HepG2 (cell line): ENCODE measurements around the gene PTPRF. TPM values are rescaled to one million over a fixed set of nuclear protein-coding genes. Genes with fewer than 3 reads are reported as not detected.

ENCODE experiments used
- ATAC-seq: fragments of 200-7000 bp; cut with Tn5 transposase; 3 replicates; pipeline ENCODE4 v1.9.1; 2020; ENCODE audit warnings: mild to moderate bottlenecking, moderate library complexity
- BruUV-seq: library from RNA; stranded (reverse); fragments of 400-500 nt; replicated peaks from 2 replicates; lab custom pipeline; 2021; lab: Mats Ljungman, UMichigan
- CTCF ChIA-PET: fragments of 300-600 bp; formaldehyde crosslinking; extraction: SDS; loops from one replicate; lab custom pipeline; 2021; ENCODE audit warnings: low total read pairs, inconsistent platforms, low intra/inter-chr PET ratio; lab: Yijun Ruan, JAX
- POLR2A ChIA-PET: fragments of 350-600 bp; sonication (Branson Sonifier 250); formaldehyde crosslinking; loops from one replicate; lab custom pipeline; 2020; ENCODE audit warnings: antibody characterized with exemption, inconsistent platforms; lab: Yijun Ruan, JAX
- DNase-seq: peaks from one replicate; pipeline ENCODE4 v3.0.0-alpha.2; 2015; ENCODE audit warnings: low spot score
- FAIRE-seq: peaks from 3 replicates; lab custom pipeline; 2011; peaks lifted over from hg19 to GRCh38; lab: Jason Lieb, UNC
- H2AFZ ChIP-seq: one replicate; pipeline ENCODE4 v1.6.1; 2011; ENCODE audit warnings: low read length, inconsistent platforms
- H3K27ac ChIP-seq: fragments of 300-600 bp; 3 replicates; pipeline ENCODE4 v1.8.0; 2011; ENCODE audit warnings: mixed run types, mild to moderate bottlenecking, mixed read lengths, low read length, inconsistent platforms; ENCODE audit not compliant: insufficient read depth; ENCODE audit errors: extremely low read length
- H3K27me3 ChIP-seq, 2 experiments: fragments of 200-600 bp in 1 of 2; 2 replicates in 1 of 2; 3 replicates in 1 of 2; pipeline versions ENCODE4 v1.6.0 to v1.8.0; 2011; ENCODE audit warnings: low read length in 2 of 2, mild to moderate bottlenecking in 2 of 2, moderate library complexity in 2 of 2, inconsistent platforms in 1 of 2; ENCODE audit not compliant: insufficient read depth in 2 of 2, control insufficient read depth in 1 of 2
- H3K36me3 ChIP-seq, 2 experiments: fragments of 200-600 bp in 1 of 2; replicated peaks in 1 of 2; 2 replicates in 1 of 2; 3 replicates in 1 of 2; pipeline versions ENCODE4 v1.5.1 to v1.8.0; 2011; ENCODE audit warnings: low read length in 2 of 2, inconsistent platforms in 1 of 2; ENCODE audit not compliant: insufficient read depth in 2 of 2, control insufficient read depth in 1 of 2
- H3K4me1 ChIP-seq: 2 replicates; pipeline ENCODE4 v1.5.1; 2012; ENCODE audit warnings: low read length, inconsistent platforms; ENCODE audit not compliant: insufficient read depth
- H3K4me2 ChIP-seq: 2 replicates; pipeline ENCODE4 v1.6.0; 2011; ENCODE audit warnings: low read depth, low read length, inconsistent platforms
- H3K4me3 ChIP-seq, 3 experiments: fragments of 200-600 bp in 1 of 3; sonication (generic), shearing (Covaris generic) in 1 of 3; replicated peaks in 1 of 3; 2 replicates each; pipeline ENCODE4 v1.5.1; 2011 to 2016; ENCODE audit warnings: low read length in 3 of 3, inconsistent platforms in 2 of 3, low read depth in 2 of 3, mild to moderate bottlenecking in 2 of 3, control low read depth in 1 of 3, mixed read lengths in 1 of 3; ENCODE audit not compliant: insufficient read depth in 1 of 3
- H3K79me2 ChIP-seq: one replicate; pipeline ENCODE4 v1.6.1; 2011; ENCODE audit warnings: low read length, inconsistent platforms; ENCODE audit not compliant: insufficient read depth
- H3K9ac ChIP-seq: 2 replicates; pipeline ENCODE4 v1.6.0; 2011; ENCODE audit warnings: mild to moderate bottlenecking, low read depth, low read length, inconsistent platforms; ENCODE audit not compliant: insufficient read depth
- H3K9me3 ChIP-seq: 2 replicates; pipeline ENCODE4 v1.5.1; 2012; ENCODE audit warnings: mild to moderate bottlenecking, low read length
- H4K20me1 ChIP-seq: 2 replicates; pipeline ENCODE4 v1.6.0; 2011; ENCODE audit warnings: inconsistent platforms, mild to moderate bottlenecking, low read length, moderate library complexity; ENCODE audit not compliant: insufficient read depth
- EEA1 ChIP-seq: sonication (generic); formaldehyde crosslinking; IDR thresholded peaks from 2 replicates; pipeline ENCODE4 v1.5.1; 2020; ENCODE audit warnings: mild to moderate bottlenecking, missing genetic modification reagents, borderline replicate concordance
- EZH2 ChIP-seq: conservative IDR thresholded peaks from 2 replicates; pipeline ENCODE4 v1.6.1; 2012; ENCODE audit warnings: mild to moderate bottlenecking, low read depth, low read length, moderate library complexity
- FOXO1 ChIP-seq: sonication (generic); formaldehyde crosslinking; IDR thresholded peaks from 2 replicates; pipeline ENCODE4 v1.4.0; 2020; ENCODE audit warnings: missing genetic modification reagents
- MED13 ChIP-seq: sonication (generic); formaldehyde crosslinking; IDR thresholded peaks from 2 replicates; pipeline ENCODE4 v1.5.0; 2020; ENCODE audit warnings: missing genetic modification reagents
- MLLT10 ChIP-seq: sonication (generic); formaldehyde crosslinking; IDR thresholded peaks from 2 replicates; pipeline ENCODE4 v1.4.0; 2020; ENCODE audit warnings: missing genetic modification reagents
- RBAK ChIP-seq: sonication (generic); formaldehyde crosslinking; IDR thresholded peaks from 2 replicates; pipeline ENCODE4 v1.5.1; 2020; ENCODE audit warnings: mild to moderate bottlenecking, missing genetic modification reagents
- SAP130 ChIP-seq: IDR thresholded peaks from 2 replicates; pipeline ENCODE4 v1.6.1; 2016; ENCODE audit warnings: low read depth
- ZBTB38 ChIP-seq: sonication (generic); formaldehyde crosslinking; IDR thresholded peaks from 2 replicates; pipeline ENCODE4 v1.5.1; 2020; ENCODE audit warnings: mild to moderate bottlenecking, missing genetic modification reagents
- ZBTB8A ChIP-seq: sonication (generic); formaldehyde crosslinking; IDR thresholded peaks from 2 replicates; pipeline ENCODE4 v1.4.0; 2020; ENCODE audit warnings: mild to moderate bottlenecking, low read depth, missing genetic modification reagents, borderline replicate concordance
- ZNF367 ChIP-seq: sonication (generic); formaldehyde crosslinking; IDR thresholded peaks from 2 replicates; pipeline ENCODE4 v1.4.0; 2020; ENCODE audit warnings: missing genetic modification reagents, borderline replicate concordance
- ZNF556 ChIP-seq: sonication (generic); formaldehyde crosslinking; IDR thresholded peaks from 2 replicates; pipeline ENCODE4 v1.4.0; 2020; ENCODE audit warnings: mild to moderate bottlenecking, missing genetic modification reagents, borderline replicate concordance
- WGBS: methylation state at CpG from one replicate; pipeline ENCODE4 v1.1.6; 2017; ENCODE audit warnings: low lambda C conversion rate; 5-methylcytosine and 5-hydroxymethylcytosine counted together
- in situ Hi-C: cut with HindIII; loops from 2 replicates; pipeline ENCODE4 v1.10.0; 2017; ENCODE audit warnings: low pct_unique_long_range_greater_than_20kb; ENCODE audit not compliant: extremely low pct_ligation_motif_present
- intact Hi-C: fragments of 100-400 bp; cut with micrococcal nuclease; formaldehyde crosslinking; loops from one replicate; pipeline ENCODE4 v1.10.0; 2022; ENCODE audit not compliant: unreplicated experiment
- polyA plus RNA-seq, 8 experiments: library from polyadenylated mRNA; depleted of rRNA in 3 of 8; stranded (reverse) in 7 of 8; unstranded in 1 of 8; fragments of >200 nt; fragmentation: Illumina TruSeq in 4 of 8; extraction: Trizol in 4 of 8; gene quantifications; 2 replicates each; pipeline versions ENCODE4 v1.2.1 to v1.2.3, GENCODE V29; 2011 to 2016; ENCODE audit warnings: low read depth in 4 of 8, missing spikeins in 1 of 8, mixed read lengths in 1 of 8; ENCODE audit not compliant: insufficient read depth in 1 of 8
- total RNA-seq, 5 experiments: library from RNA; depleted of rRNA; stranded (reverse); fragments of >200 nt; fragmentation: Illumina TruSeq; extraction: Trizol; gene quantifications; 2 replicates each; pipeline ENCODE4 v1.2.3, GENCODE V29; 2016; ENCODE audit warnings: low read depth in 1 of 5
- TF ChIP-seq, protein P1 (sequence below): sonication (generic); formaldehyde crosslinking; IDR thresholded peaks from 2 replicates; pipeline ENCODE4 v1.8.0; 2022; ENCODE audit warnings: mild to moderate bottlenecking, missing genetic modification reagents, moderate library complexity
- TF ChIP-seq, protein P2 (sequence below): sonication (generic); formaldehyde crosslinking; IDR thresholded peaks from 2 replicates; pipeline ENCODE4 v1.5.1; 2020; ENCODE audit warnings: missing genetic modification reagents, mild to moderate bottlenecking, borderline replicate concordance
- TF ChIP-seq, protein P3 (sequence below): sonication (generic); formaldehyde crosslinking; IDR thresholded peaks from 2 replicates; pipeline ENCODE4 v1.4.0; 2020; ENCODE audit warnings: missing genetic modification reagents
- TF ChIP-seq, protein P4 (sequence below): sonication (generic); formaldehyde crosslinking; IDR thresholded peaks from 2 replicates; pipeline ENCODE4 v1.4.0; 2020; ENCODE audit warnings: missing genetic modification reagents, mild to moderate bottlenecking, borderline replicate concordance
- TF ChIP-seq, protein P5 (sequence below): sonication (generic); formaldehyde crosslinking; IDR thresholded peaks from 2 replicates; pipeline ENCODE4 v1.4.0; 2020; ENCODE audit warnings: missing genetic modification reagents; ENCODE audit errors: not compliant biosample characterization
- TF ChIP-seq, protein P6 (sequence below): sonication (generic); formaldehyde crosslinking; IDR thresholded peaks from 2 replicates; pipeline ENCODE4 v1.8.0; 2022; ENCODE audit warnings: low read depth, missing genetic modification reagents

PTPRF gene
- total and polyA plus RNA-seq, 2 of the 13 experiments (the other 11 are each of a cell fraction or from before 2014, with no cell fraction given), result 55.9 to 167 TPM

DNA sequence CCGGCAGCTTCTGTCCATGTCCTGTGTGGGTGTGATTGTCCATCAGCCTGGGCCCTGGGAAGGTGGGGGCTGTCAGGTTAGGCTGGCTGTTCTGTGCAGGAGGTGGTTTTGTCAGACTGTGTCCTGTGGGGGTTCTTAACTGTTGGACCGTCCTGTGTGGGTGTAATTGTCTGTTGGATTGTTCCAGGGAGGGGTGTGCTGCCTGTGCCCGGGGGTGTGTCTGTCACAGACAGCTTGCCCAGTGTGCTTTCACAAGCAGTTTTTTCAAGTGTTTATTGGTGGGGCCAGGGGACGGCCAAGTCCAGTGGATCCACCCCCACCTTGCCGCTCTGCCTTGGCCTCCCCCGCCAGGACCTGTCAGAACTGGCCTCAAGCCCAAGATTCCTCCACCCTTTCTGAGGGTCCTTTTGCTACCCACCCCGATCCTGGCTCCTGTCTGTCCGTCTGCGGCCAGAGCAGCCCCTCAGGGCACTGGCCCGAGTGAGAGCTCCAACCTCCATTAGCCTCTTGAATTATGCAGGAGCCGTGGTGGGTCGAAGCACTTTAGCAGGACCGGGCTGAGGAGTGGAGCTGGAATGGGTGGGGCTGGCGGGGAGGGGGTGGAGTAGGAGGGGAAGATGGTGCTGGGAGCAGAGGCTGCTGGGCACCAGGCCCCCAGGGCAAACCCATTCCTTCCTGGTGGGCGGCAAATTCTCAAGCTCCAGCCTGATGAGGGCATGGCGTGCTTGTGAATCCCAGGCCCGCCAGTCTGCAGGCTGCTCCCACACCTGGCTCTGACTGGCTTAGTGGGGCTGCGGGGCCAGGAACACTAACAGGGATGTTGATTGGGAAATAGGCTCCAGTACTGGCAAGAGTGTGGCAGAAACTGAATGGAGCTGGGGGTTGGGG lies 47.2 kb downstream of the PTPRF start:
- no peaks in the 10 kb centered on the region for H3K9me3 ChIP-seq
- no TSS peak for BruUV-seq
- ChIA-PET CTCF (no interaction called here), POLR2A (no interaction called here)
- no peak for FAIRE-seq
- ATAC-seq, result no peak
- H3K4me3 ChIP-seq, result no peak overlapping the region
- no peak for DNase-seq
- 96% methylated on average over 17 of the region's 18 CpGs for WGBS
- in situ Hi-C loops (no loop called here), intact Hi-C loops (no loop called here)
- H4K20me1 ChIP-seq, result 0 out of 2 replicates have a peak, but pooled peaks cover 7% of the 10 kb centered on the region
- H3K4me1 ChIP-seq, result no peaks in the 10 kb centered on the region
- H3K79me2 ChIP-seq, result no peaks in the 10 kb centered on the region
- H3K9ac ChIP-seq, result no peak overlapping the region
- H3K4me2 ChIP-seq, result no peak overlapping the region
- no peaks in the 10 kb centered on the region for H3K27me3 ChIP-seq
- H2AFZ ChIP-seq, result no peak overlapping the region
- H3K36me3 ChIP-seq, result peaks cover 55 to 84% of the 10 kb centered on the region in 2 experiments
- no peak overlapping the region for H3K27ac ChIP-seq
- TF ChIP-seq, protein P1, sequence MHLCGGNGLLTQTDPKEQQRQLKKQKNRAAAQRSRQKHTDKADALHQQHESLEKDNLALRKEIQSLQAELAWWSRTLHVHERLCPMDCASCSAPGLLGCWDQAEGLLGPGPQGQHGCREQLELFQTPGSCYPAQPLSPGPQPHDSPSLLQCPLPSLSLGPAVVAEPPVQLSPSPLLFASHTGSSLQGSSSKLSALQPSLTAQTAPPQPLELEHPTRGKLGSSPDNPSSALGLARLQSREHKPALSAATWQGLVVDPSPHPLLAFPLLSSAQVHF, result no peak
- TF ChIP-seq SAP130 (no peak), ZBTB8A (CRISPR knock-in tag) (no peak), FOXO1 (CRISPR knock-in tag) (no peak), EEA1 (no peak), ZBTB38 (CRISPR knock-in tag) (no peak), RBAK (CRISPR knock-in tag) (no peak), MED13 (no peak), MLLT10 (no peak), EZH2 (no peak), ZNF367 (no peak), ZNF556 (CRISPR knock-in tag) (no peak)
- TF ChIP-seq, protein P2, sequence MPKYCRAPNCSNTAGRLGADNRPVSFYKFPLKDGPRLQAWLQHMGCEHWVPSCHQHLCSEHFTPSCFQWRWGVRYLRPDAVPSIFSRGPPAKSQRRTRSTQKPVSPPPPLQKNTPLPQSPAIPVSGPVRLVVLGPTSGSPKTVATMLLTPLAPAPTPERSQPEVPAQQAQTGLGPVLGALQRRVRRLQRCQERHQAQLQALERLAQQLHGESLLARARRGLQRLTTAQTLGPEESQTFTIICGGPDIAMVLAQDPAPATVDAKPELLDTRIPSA, result no peak
- TF ChIP-seq, protein P3, sequence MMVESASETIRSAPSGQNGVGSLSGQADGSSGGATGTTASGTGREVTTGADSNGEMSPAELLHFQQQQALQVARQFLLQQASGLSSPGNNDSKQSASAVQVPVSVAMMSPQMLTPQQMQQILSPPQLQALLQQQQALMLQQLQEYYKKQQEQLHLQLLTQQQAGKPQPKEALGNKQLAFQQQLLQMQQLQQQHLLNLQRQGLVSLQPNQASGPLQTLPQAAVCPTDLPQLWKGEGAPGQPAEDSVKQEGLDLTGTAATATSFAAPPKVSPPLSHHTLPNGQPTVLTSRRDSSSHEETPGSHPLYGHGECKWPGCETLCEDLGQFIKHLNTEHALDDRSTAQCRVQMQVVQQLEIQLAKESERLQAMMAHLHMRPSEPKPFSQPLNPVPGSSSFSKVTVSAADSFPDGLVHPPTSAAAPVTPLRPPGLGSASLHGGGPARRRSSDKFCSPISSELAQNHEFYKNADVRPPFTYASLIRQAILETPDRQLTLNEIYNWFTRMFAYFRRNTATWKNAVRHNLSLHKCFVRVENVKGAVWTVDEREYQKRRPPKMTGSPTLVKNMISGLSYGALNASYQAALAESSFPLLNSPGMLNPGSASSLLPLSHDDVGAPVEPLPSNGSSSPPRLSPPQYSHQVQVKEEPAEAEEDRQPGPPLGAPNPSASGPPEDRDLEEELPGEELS (CRISPR knock-in tag), result no peak
- TF ChIP-seq, protein P4, sequence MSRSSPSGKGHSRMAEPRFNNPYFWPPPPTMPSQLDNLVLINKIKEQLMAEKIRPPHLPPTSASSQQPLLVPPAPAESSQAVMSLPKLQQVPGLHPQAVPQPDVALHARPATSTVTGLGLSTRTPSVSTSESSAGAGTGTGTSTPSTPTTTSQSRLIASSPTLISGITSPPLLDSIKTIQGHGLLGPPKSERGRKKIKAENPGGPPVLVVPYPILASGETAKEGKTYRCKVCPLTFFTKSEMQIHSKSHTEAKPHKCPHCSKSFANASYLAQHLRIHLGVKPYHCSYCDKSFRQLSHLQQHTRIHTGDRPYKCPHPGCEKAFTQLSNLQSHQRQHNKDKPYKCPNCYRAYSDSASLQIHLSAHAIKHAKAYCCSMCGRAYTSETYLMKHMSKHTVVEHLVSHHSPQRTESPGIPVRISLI (CRISPR knock-in tag), result no peak
- TF ChIP-seq, protein P5, sequence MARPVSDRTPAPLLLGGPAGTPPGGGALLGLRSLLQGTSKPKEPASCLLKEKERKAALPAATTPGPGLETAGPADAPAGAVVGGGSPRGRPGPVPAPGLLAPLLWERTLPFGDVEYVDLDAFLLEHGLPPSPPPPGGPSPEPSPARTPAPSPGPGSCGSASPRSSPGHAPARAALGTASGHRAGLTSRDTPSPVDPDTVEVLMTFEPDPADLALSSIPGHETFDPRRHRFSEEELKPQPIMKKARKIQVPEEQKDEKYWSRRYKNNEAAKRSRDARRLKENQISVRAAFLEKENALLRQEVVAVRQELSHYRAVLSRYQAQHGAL (CRISPR knock-in tag), result no peak
- TF ChIP-seq, protein P6, sequence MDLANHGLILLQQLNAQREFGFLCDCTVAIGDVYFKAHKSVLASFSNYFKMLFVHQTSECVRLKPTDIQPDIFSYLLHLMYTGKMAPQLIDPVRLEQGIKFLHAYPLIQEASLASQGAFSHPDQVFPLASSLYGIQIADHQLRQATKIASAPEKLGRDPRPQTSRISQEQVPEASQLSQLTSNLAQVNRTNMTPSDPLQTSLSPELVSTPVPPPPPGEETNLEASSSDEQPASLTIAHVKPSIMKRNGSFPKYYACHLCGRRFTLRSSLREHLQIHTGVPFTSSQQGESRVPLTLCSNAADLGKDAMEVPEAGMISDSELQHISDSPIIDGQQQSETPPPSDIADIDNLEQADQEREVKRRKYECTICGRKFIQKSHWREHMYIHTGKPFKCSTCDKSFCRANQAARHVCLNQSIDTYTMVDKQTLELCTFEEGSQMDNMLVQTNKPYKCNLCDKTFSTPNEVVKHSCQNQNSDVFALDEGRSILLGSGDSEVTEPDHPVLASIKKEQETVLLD (CRISPR knock-in tag), result no peak
